GM19238 (cell line): Measurements from ENCODE around the gene SPG11.
"Not testable (repeated sequence)": the region's sequence is repeated elsewhere in the genome, so short reads cannot be mapped to it uniquely, and the experiment has no call there.

Source experiments
- DNase-seq: peaks from one replicate; pipeline ENCODE4 v3.0.0; 2011; ENCODE audit warnings: low spot score; ENCODE audit not compliant: insufficient read length

Gene SPG11

GRCh38 chr15:44663410-44664308 lies at the start of gene SPG11:
Gene SPG11, minus strand, starts transcription at chr15:44663662. Its CDS starts 15 bp downstream, at chr15:44663647.
- DNase-seq = peak; percentile 66

GRCh38 chr15:44712346-44713005 lies 49.0 kb upstream of the SPG11 start:
- no peak for DNase-seq

GRCh38 chr15:44711743-44712345 lies 48.4 kb upstream of the SPG11 start:
- no peak for DNase-seq

GRCh38 chr15:44711096-44711742 lies 47.8 kb upstream of the SPG11 start, which contains the start of the genes B2M and PATL2:
Gene B2M, plus strand, starts transcription at chr15:44711517. Its CDS starts 30 bp downstream, at chr15:44711547.
Gene PATL2, minus strand, starts transcription at chr15:44711323. Its CDS starts 34,833 bp downstream, at chr15:44676490.
- peak; percentile 54 for DNase-seq

GRCh38 chr15:44710236-44711095 lies 47.0 kb upstream of the SPG11 start:
- no peak for DNase-seq

- DNase-seq = no peak
Measured at GRCh38 chr15:44706946-44707636, 43.6 kb upstream of the SPG11 start.

- no peak for DNase-seq
Measured at GRCh38 chr15:44706401-44706800, 42.9 kb upstream of the SPG11 start.

GRCh38 chr15:44705986-44706385 lies 42.5 kb upstream of the SPG11 start:
- DNase-seq = no peak

- not testable (repeated sequence) for DNase-seq
Measured at GRCh38 chr15:44700676-44701075, 37.2 kb upstream of the SPG11 start.

- DNase-seq = no peak
Measured at GRCh38 chr15:44698641-44699040, 35.2 kb upstream of the SPG11 start.

- no peak for DNase-seq
Measured at GRCh38 chr15:44697014-44697413, 33.6 kb upstream of the SPG11 start.

- DNase-seq = no peak
Measured at GRCh38 chr15:44695294-44695693, 31.8 kb upstream of the SPG11 start.

GRCh38 chr15:44694416-44694815 lies 31.0 kb upstream of the SPG11 start:
- DNase-seq = no peak

- DNase-seq = no peak
Measured at GRCh38 chr15:44692659-44693058, 29.2 kb upstream of the SPG11 start.

- DNase-seq = not testable (repeated sequence)
Measured at GRCh38 chr15:44690245-44690644, 26.8 kb upstream of the SPG11 start.

- DNase-seq = not testable (repeated sequence)
Measured at GRCh38 chr15:44689318-44689717, 25.9 kb upstream of the SPG11 start.

GRCh38 chr15:44682809-44683682 lies 19.6 kb upstream of the SPG11 start:
- not testable (repeated sequence) for DNase-seq

- no peak for DNase-seq
Measured at GRCh38 chr15:44682211-44682610, 18.7 kb upstream of the SPG11 start.

- DNase-seq = no peak
Measured at GRCh38 chr15:44676676-44677075, 13.2 kb upstream of the SPG11 start.
